Measurements from ENCODE around the gene ZNF236.

The ZNF236 gene

GRCh38 chr18:76860411-76860810, 38.1 kb downstream of the ZNF236 start:
- DNase-seq (ENCODE audit: low read depth), result no peak

- no peak for DNase-seq (ENCODE audit: low read depth)
Observed at GRCh38 chr18:76866666-76867065, 44.3 kb downstream of the ZNF236 start.

GRCh38 chr18:76873311-76873710, 51.0 kb downstream of the ZNF236 start:
- no peak for DNase-seq (ENCODE audit: low read depth)

GRCh38 chr18:76873713-76874112, 51.4 kb downstream of the ZNF236 start:
- DNase-seq (ENCODE audit: low read depth), result no peak

GRCh38 chr18:76874642-76875389, 52.5 kb downstream of the ZNF236 start:
- DNase-seq (ENCODE audit: low read depth), result no peak

GRCh38 chr18:76875390-76876325, 53.3 kb downstream of the ZNF236 start:
- no peak for DNase-seq (ENCODE audit: low read depth)

- DNase-seq (ENCODE audit: low read depth), result no peak
Observed at GRCh38 chr18:76878426-76878825, 56.1 kb downstream of the ZNF236 start.

- DNase-seq (ENCODE audit: low read depth), result no peak
Observed at GRCh38 chr18:76880026-76880425, 57.7 kb downstream of the ZNF236 start.

- no peak for DNase-seq (ENCODE audit: low read depth)
Observed at GRCh38 chr18:76881744-76882143, 59.4 kb downstream of the ZNF236 start.

GRCh38 chr18:76882146-76882545, 59.8 kb downstream of the ZNF236 start:
- no peak for DNase-seq (ENCODE audit: low read depth)

- no peak for DNase-seq (ENCODE audit: low read depth)
Observed at GRCh38 chr18:76885001-76885400, 62.6 kb downstream of the ZNF236 start.

- DNase-seq (ENCODE audit: low read depth), result no peak
Observed at GRCh38 chr18:76886112-76886511, 63.8 kb downstream of the ZNF236 start.

- no peak for DNase-seq (ENCODE audit: low read depth)
Observed at GRCh38 chr18:76889091-76889699, 66.8 kb downstream of the ZNF236 start.

GRCh38 chr18:76892832-76893231, 70.5 kb downstream of the ZNF236 start:
- no peak for DNase-seq (ENCODE audit: low read depth)

- DNase-seq (ENCODE audit: low read depth), result no peak
Observed at GRCh38 chr18:76894566-76895346, 72.4 kb downstream of the ZNF236 start.

- no peak for DNase-seq (ENCODE audit: low read depth)
Observed at GRCh38 chr18:76895498-76895897, 73.1 kb downstream of the ZNF236 start.

GRCh38 chr18:76896677-76897076, 74.3 kb downstream of the ZNF236 start:
- no peak for DNase-seq (ENCODE audit: low read depth)

- no peak for DNase-seq (ENCODE audit: low read depth)
Observed at GRCh38 chr18:76897257-76897656, 74.9 kb downstream of the ZNF236 start.

- no peak for DNase-seq (ENCODE audit: low read depth)
Observed at GRCh38 chr18:76903386-76903785, 81.0 kb downstream of the ZNF236 start.

- no peak for DNase-seq (ENCODE audit: low read depth)
Observed at GRCh38 chr18:76905821-76906220, 83.5 kb downstream of the ZNF236 start.

GRCh38 chr18:76908277-76908676, 85.9 kb downstream of the ZNF236 start:
- DNase-seq (ENCODE audit: low read depth), result no peak

- DNase-seq (ENCODE audit: low read depth), result no peak
Observed at GRCh38 chr18:76909439-76909838, 87.1 kb downstream of the ZNF236 start.
